GM23338 (cell line): ENCODE measurements around the gene EPHB6. TPM values are rescaled to one million over a fixed set of nuclear protein-coding genes. Genes with fewer than 3 reads are reported as not detected.

ENCODE experiments used
- ATAC-seq: fragments of 200-7000 bp; cut with Tn5 transposase; 3 replicates; pipeline ENCODE4 v1.9.1; 2020
- DNase-seq: peaks from one replicate; pipeline ENCODE4 v3.0.0-alpha.2; 2015; ENCODE audit warnings: low spot score
- H2AFZ ChIP-seq: fragments of 200-600 bp; sonication (generic); 2 replicates; pipeline ENCODE4 v1.8.0; 2016; ENCODE audit warnings: antibody characterized with exemption, mild to moderate bottlenecking, moderate library complexity
- H3F3A ChIP-seq: fragments of 200-600 bp; sonication (generic); replicated peaks from 2 replicates; pipeline ENCODE4 v1.8.0; 2017; ENCODE audit warnings: antibody characterized with exemption, mixed run types, low read depth
- H3K27ac ChIP-seq: fragments of 200-600 bp; sonication (generic); 2 replicates; pipeline ENCODE4 v1.6.1; 2016; ENCODE audit warnings: low read depth
- H3K27me3 ChIP-seq: fragments of 200-600 bp; sonication (generic); 2 replicates; pipeline ENCODE4 v1.8.0; 2016; ENCODE audit warnings: mild to moderate bottlenecking, mixed run types, moderate library complexity; ENCODE audit not compliant: insufficient read depth
- H3K36me3 ChIP-seq: fragments of 200-600 bp; sonication (generic); 2 replicates; pipeline ENCODE4 v1.8.0; 2016; ENCODE audit warnings: mild to moderate bottlenecking; ENCODE audit not compliant: insufficient read depth
- H3K4me1 ChIP-seq: fragments of 200-600 bp; sonication (generic); 2 replicates; pipeline ENCODE4 v1.8.0; 2016; ENCODE audit warnings: mild to moderate bottlenecking, moderate library complexity; ENCODE audit not compliant: insufficient read depth
- H3K4me2 ChIP-seq: fragments of 200-600 bp; sonication (generic); 2 replicates; pipeline ENCODE4 v1.7.1; 2017; ENCODE audit warnings: mixed run types
- H3K4me3 ChIP-seq: fragments of 200-600 bp; sonication (generic); 2 replicates; pipeline ENCODE4 v1.6.1; 2016; ENCODE audit warnings: mixed run types
- H3K79me2 ChIP-seq: fragments of 200-600 bp; sonication (generic); replicated peaks from 2 replicates; pipeline ENCODE4 v1.8.0; 2017; ENCODE audit warnings: mild to moderate bottlenecking; ENCODE audit not compliant: insufficient read depth
- H3K9me2 ChIP-seq: fragments of 200-600 bp; sonication (generic); 2 replicates; pipeline ENCODE4 v1.8.0; 2017; ENCODE audit not compliant: insufficient read depth
- H4K20me1 ChIP-seq: fragments of 200-600 bp; sonication (generic); replicated peaks from 2 replicates; pipeline ENCODE4 v1.8.0; 2017; ENCODE audit warnings: mild to moderate bottlenecking; ENCODE audit not compliant: insufficient read depth
- H3K27ac Mint-ChIP-seq: 2 replicates; pipeline ENCODE4 v1.8.0; 2020; ENCODE audit warnings: inconsistent platforms, mild to moderate bottlenecking, moderate library complexity, mixed read lengths
- H3K27me3 Mint-ChIP-seq: 3 replicates; pipeline ENCODE4 v1.8.0; 2022; ENCODE audit warnings: low read depth, mild to moderate bottlenecking, moderate library complexity, mixed read lengths, inconsistent platforms; ENCODE audit not compliant: insufficient read depth, poor library complexity
- H3K36me3 Mint-ChIP-seq: 3 replicates; pipeline ENCODE4 v1.8.0; 2021; ENCODE audit warnings: low read depth, mild to moderate bottlenecking, inconsistent platforms, moderate library complexity, mixed read lengths
- H3K4me1 Mint-ChIP-seq: 3 replicates; pipeline ENCODE4 v1.8.0; 2020; ENCODE audit warnings: mild to moderate bottlenecking, inconsistent platforms, mixed read lengths
- H3K4me3 Mint-ChIP-seq: 3 replicates; pipeline ENCODE4 v1.8.0; 2021; ENCODE audit warnings: moderate library complexity, mild to moderate bottlenecking, inconsistent platforms, mixed read lengths
- H3K9me3 Mint-ChIP-seq: 3 replicates; pipeline ENCODE4 v1.8.0; 2020; ENCODE audit warnings: moderate library complexity, mild to moderate bottlenecking, inconsistent platforms, mixed read lengths
- CTCF ChIP-seq, 2 experiments: fragments of 200-600 bp in 1 of 2; sonication (generic) in 1 of 2; conservative IDR thresholded peaks; 2 replicates each; pipeline versions ENCODE4 v1.5.1 to v1.6.1; 2016 to 2017; ENCODE audit warnings: antibody characterized with exemption in 2 of 2, low read depth in 2 of 2, mild to moderate bottlenecking in 2 of 2, moderate library complexity in 1 of 2
- ETS1 ChIP-seq: IDR thresholded peaks from 2 replicates; pipeline ENCODE4 v1.6.1; 2016; ENCODE audit warnings: antibody characterized with exemption
- EZH2 ChIP-seq: fragments of 200-600 bp; sonication (generic); IDR thresholded peaks from one replicate; pipeline ENCODE4 v1.8.0; 2017; ENCODE audit warnings: antibody characterized with exemption, mild to moderate bottlenecking, low read depth; ENCODE audit not compliant: unreplicated experiment
- EZH2phosphoT487 ChIP-seq: fragments of 200-600 bp; sonication (generic); IDR thresholded peaks from one replicate; pipeline ENCODE4 v1.8.1; 2018; ENCODE audit warnings: antibody characterized with exemption; ENCODE audit not compliant: unreplicated experiment
- NANOG ChIP-seq: IDR thresholded peaks from 2 replicates; pipeline ENCODE4 v1.6.1; 2016; ENCODE audit warnings: antibody characterized with exemption, borderline replicate concordance
- REST ChIP-seq: IDR thresholded peaks from one replicate; pipeline ENCODE4 v1.6.1; 2018; ENCODE audit warnings: antibody characterized with exemption; ENCODE audit not compliant: unreplicated experiment
- ZNF114 ChIP-seq: fragments of 250-450 bp; sonication (Bioruptor Pico); IDR thresholded peaks from 2 replicates; pipeline ENCODE4 v1.5.0; 2020; ENCODE audit warnings: mild to moderate bottlenecking, moderate library complexity
- ZNF331 ChIP-seq: fragments of 250-450 bp; sonication (Bioruptor Pico); IDR thresholded peaks from 2 replicates; pipeline ENCODE4 v1.5.0; 2020; ENCODE audit warnings: low read depth, mild to moderate bottlenecking, moderate library complexity
- polyA plus RNA-seq: library from polyadenylated mRNA; unstranded; fragments of >200 nt; fragmentation: Nextera tagmentation; extraction: Ambion mirVana; gene quantifications from 2 replicates; pipeline ENCODE4 v1.2.1, GENCODE V29; 2016
- total RNA-seq: library from RNA; depleted of rRNA; stranded (reverse); fragments of >200 nt; shearing (Covaris generic); gene quantifications from 2 replicates; pipeline ENCODE4 v1.2.3, GENCODE V29; 2014

The EPHB6 gene
- total and polyA plus RNA-seq, 2 experiments from 2014 or later = 20.8 to 27.5 TPM

GRCh38 chr7:142868188-142868985 is 13.5 kb downstream of the EPHB6 start:
- no peak overlapping the region for H3K4me3 ChIP-seq
- H4K20me1 ChIP-seq = no peaks in the 10 kb centered on the region
- no peaks in the 10 kb centered on the region for H3K36me3 ChIP-seq
- H3K27me3 Mint-ChIP-seq = peaks cover 14% of the 10 kb centered on the region
- H3K79me2 ChIP-seq = no peaks in the 10 kb centered on the region
- H3K27ac Mint-ChIP-seq = no peak overlapping the region
- H3K4me2 ChIP-seq = no peak overlapping the region
- H3K4me3 Mint-ChIP-seq = no peak overlapping the region
- no peak overlapping the region for H2AFZ ChIP-seq
- H3K36me3 Mint-ChIP-seq = peaks cover 12% of the 10 kb centered on the region; the same call in 2 of the 3 replicates
- TF ChIP-seq ETS1 (no peak), EZH2 (no peak), ZNF331 (CRISPR knock-in tag) (no peak), CTCF (conservative IDR thresholded peaks at IDR 0.05; ENCODE audit: low read depth in 2 of 2) (peak in 1 of 2 experiments; percentile 32; a peak in 2 of 4 replicates), NANOG (no peak)
- H3K9me3 Mint-ChIP-seq = no peaks in the 10 kb centered on the region; the same call in 2 of the 3 replicates
- ATAC-seq (no peak), DNase-seq (no peak)
- H3K4me1 Mint-ChIP-seq = peaks cover 14% of the 10 kb centered on the region; the same call in 2 of the 3 replicates
- H3K27me3 ChIP-seq = no peaks in the 10 kb centered on the region
- H3K27ac ChIP-seq = no peak overlapping the region
- H3K9me2 ChIP-seq = no peaks in the 10 kb centered on the region
- no peaks in the 10 kb centered on the region for H3F3A ChIP-seq
- peaks cover 5% of the 10 kb centered on the region; the same call in 1 of the 2 replicates for H3K4me1 ChIP-seq

GRCh38 chr7:142868986-142869415 is 14.1 kb downstream of the EPHB6 start:
- peaks cover 2% of the 10 kb centered on the region; the same call in 1 of the 3 replicates for H3K9me3 Mint-ChIP-seq
- Histone ChIP-seq H4K20me1 (no peaks in the 10 kb centered on the region), H2AFZ (no peak overlapping the region), H3K4me1 (peaks cover 5% of the 10 kb centered on the region; the same call in 1 of the 2 replicates), H3K27me3 (no peaks in the 10 kb centered on the region), H3K4me3 (no peak overlapping the region), H3F3A (no peaks in the 10 kb centered on the region), H3K27ac (no peak overlapping the region), H3K36me3 (no peaks in the 10 kb centered on the region), H3K4me2 (no peak overlapping the region), H3K9me2 (no peaks in the 10 kb centered on the region), H3K79me2 (no peaks in the 10 kb centered on the region)
- no peak overlapping the region for H3K4me3 Mint-ChIP-seq
- H3K4me1 Mint-ChIP-seq = peaks cover 14% of the 10 kb centered on the region; the same call in 2 of the 3 replicates
- peaks cover 17% of the 10 kb centered on the region; the same call in 2 of the 3 replicates for H3K36me3 Mint-ChIP-seq
- ATAC-seq = no peak
- no peak for DNase-seq
- H3K27ac Mint-ChIP-seq = no peak overlapping the region
- peaks cover 17% of the 10 kb centered on the region for H3K27me3 Mint-ChIP-seq
- no peak for TF ChIP-seq NANOG
- no peak for TF ChIP-seq ZNF114 (CRISPR knock-in tag)
- no peak for TF ChIP-seq EZH2phosphoT487
- TF ChIP-seq REST = no peak
